Neural crest cell (in vitro differentiated cells): ENCODE measurements around the gene ATP13A2. TPM values are rescaled to one million over a fixed set of nuclear protein-coding genes. Genes with fewer than 3 reads are reported as not detected.

Experiments used
- DNase-seq: peaks from one replicate; pipeline ENCODE4 v3.0.0; 2021; ENCODE audit warnings: low read depth, mixed read lengths, low spot score
- H3K27ac Mint-ChIP-seq: one replicate; pipeline ENCODE4 v1.8.0; 2021; ENCODE audit warnings: mild to moderate bottlenecking, mixed read lengths; ENCODE audit not compliant: unreplicated experiment
- H3K27me3 Mint-ChIP-seq: 2 replicates; pipeline ENCODE4 v1.8.0; 2021; ENCODE audit warnings: low read depth, mild to moderate bottlenecking, mixed read lengths
- H3K36me3 Mint-ChIP-seq: 2 replicates; pipeline ENCODE4 v1.8.0; 2021; ENCODE audit warnings: low read depth, mild to moderate bottlenecking, mixed read lengths
- H3K4me1 Mint-ChIP-seq: 2 replicates; pipeline ENCODE4 v1.8.0; 2021; ENCODE audit warnings: mixed read lengths
- H3K4me3 Mint-ChIP-seq: one replicate; pipeline ENCODE4 v1.8.0; 2021; ENCODE audit warnings: mild to moderate bottlenecking, mixed read lengths
- H3K9me3 Mint-ChIP-seq: 2 replicates; pipeline ENCODE4 v1.8.0; 2021; ENCODE audit warnings: mixed read lengths
- CTCF ChIP-seq: fragments of 200-600 bp; sonication (generic); conservative IDR thresholded peaks from 2 replicates; pipeline ENCODE4 v1.5.0; 2021; ENCODE audit warnings: antibody characterized with exemption, mild to moderate bottlenecking
- total RNA-seq: library from RNA; stranded (reverse); gene quantifications from 2 replicates; pipeline ENCODE4 v1.2.1, GENCODE V29; 2021

ATP13A2 gene
- total RNA-seq, 1 donor from 2014 or later, result 53.9 TPM

GRCh38 chr1:16982902-16983301 is 28.8 kb downstream of the ATP13A2 start:
- Mint-ChIP-seq H3K9me3 (no peaks in the 10 kb centered on the region), H3K4me1 (peaks cover 19% of the 10 kb centered on the region), H3K27me3 (peaks cover 8% of the 10 kb centered on the region), H3K4me3 (peak overlapping the region; percentile 69), H3K27ac (no peak overlapping the region), H3K36me3 (no peaks in the 10 kb centered on the region)
- no peak for TF ChIP-seq CTCF
- no peak for DNase-seq

GRCh38 chr1:16981269-16981849 is 30.4 kb downstream of the ATP13A2 start:
- Mint-ChIP-seq H3K4me1 (peaks cover 30% of the 10 kb centered on the region), H3K9me3 (no peaks in the 10 kb centered on the region), H3K36me3 (no peaks in the 10 kb centered on the region), H3K4me3 (peak overlapping the region; percentile 90), H3K27ac (peak overlapping the region; percentile 92), H3K27me3 (peaks cover 8% of the 10 kb centered on the region)
- DNase-seq, result no peak
- no peak for TF ChIP-seq CTCF

- H3K27ac Mint-ChIP-seq, result peak within 1 kb of the TSS; percentile 92
- H3K9me3 Mint-ChIP-seq, result no peaks in the 10 kb centered on the region
- peaks cover 34% of the 10 kb centered on the region for H3K4me1 Mint-ChIP-seq
- no peaks in the 10 kb centered on the region for H3K36me3 Mint-ChIP-seq
- peak within 1 kb of the TSS; percentile 90 for H3K4me3 Mint-ChIP-seq
- TF ChIP-seq CTCF, result no peak
- peaks cover 8% of the 10 kb centered on the region for H3K27me3 Mint-ChIP-seq
- no peak for DNase-seq
These were observed 31.1 kb downstream of the ATP13A2 start, which contains the start of gene MFAP2 for GRCh38 chr1:16980473-16981268. TSS of gene MFAP2 (minus strand) at chr1:16980620. CDS start at chr1:16978273, 2,347 bp downstream.

GRCh38 chr1:16979475-16980327 is 32.0 kb downstream of the ATP13A2 start:
- H3K36me3 Mint-ChIP-seq, result no peaks in the 10 kb centered on the region
- H3K4me3 Mint-ChIP-seq, result peak overlapping the region; percentile 82
- H3K9me3 Mint-ChIP-seq, result no peaks in the 10 kb centered on the region
- peaks cover 8% of the 10 kb centered on the region for H3K27me3 Mint-ChIP-seq
- no peak for TF ChIP-seq CTCF
- H3K27ac Mint-ChIP-seq, result no peak overlapping the region
- H3K4me1 Mint-ChIP-seq, result peaks cover 40% of the 10 kb centered on the region
- DNase-seq, result no peak
